Stimulated activated CD8-positive, alpha-beta memory T cell treated with anti-CD3 and anti-CD28 coated beads, Interleukin-2, amount 100 ng/mL, for 1 hour (primary cell): ENCODE data around the gene P3R3URF.

Experiments used
- DNase-seq, 2 donors: peaks; one replicate each; pipeline ENCODE4 v3.0.0-alpha.2; 2020; ENCODE audit warnings: low read depth in 2 of 2

The P3R3URF gene

DNA sequence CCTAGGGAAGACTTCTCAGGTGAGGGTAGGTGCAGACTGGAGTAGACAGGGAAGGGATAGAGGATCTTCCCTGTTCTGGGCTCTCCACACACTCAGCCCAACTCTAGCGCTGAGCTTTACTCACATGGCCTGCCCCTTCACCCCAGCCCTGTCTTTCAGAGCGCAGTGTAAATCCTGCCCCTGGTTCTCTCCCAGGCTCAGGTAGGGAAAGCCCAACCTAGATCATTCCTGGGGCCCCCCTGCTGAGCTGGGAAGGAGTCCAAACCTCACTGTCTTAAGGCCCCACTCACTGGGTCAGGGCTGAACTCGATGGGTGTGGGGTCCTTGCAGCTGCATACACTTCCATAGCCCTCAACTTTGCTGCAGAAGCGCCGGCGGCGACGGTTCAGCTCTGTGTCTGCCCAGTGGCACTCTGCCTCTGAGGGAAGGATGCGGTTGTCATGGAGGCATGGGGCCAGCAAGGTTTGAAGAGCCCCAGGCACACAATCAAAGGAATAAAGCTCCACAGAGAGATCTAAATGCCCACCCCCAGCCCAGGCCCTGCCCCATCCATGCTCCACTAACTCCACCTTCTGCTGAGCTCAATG, 17.8 kb upstream of the P3R3URF start:
- no peak for DNase-seq

DNA sequence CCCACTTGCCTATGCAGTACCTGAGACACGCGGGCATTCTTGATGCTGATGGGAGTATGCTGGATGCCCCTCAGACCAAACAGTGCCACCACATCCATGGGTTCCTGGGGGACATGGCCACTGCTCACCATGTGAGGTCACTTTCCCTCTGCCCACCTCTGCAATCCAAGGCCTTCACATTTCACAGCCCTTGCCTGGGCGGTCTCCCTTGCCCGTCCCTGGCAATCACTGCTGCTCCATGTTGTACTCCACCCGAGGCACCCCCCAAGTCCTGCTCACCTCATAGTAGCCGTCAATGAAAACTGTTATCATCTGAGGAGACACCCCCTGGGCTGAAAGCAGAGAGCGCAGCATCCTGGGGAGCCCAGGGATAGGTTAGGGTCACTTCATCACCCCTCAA, 17.0 kb upstream of the P3R3URF start:
- no peak for DNase-seq

DNA sequence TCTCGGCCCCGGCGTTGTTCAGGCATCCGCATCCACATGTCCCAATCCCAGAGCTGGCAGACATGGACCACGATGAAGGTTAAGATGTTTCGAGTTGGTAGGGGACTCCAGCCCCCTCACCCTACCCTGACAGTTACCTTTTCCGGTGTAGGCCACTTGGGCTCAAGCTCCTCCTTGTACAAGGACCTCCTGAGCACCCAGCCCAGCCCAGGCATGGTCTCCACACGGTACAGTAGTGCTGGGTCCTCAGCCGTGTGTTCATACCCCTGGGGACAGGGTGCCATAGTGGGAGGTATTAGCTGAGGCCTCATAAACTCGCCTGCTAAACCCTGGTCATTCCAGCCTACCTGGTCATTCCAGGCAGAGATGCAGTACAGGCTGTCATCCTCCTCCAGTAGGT, 15.9 kb upstream of the P3R3URF start:
- DNase-seq: no peak

DNA sequence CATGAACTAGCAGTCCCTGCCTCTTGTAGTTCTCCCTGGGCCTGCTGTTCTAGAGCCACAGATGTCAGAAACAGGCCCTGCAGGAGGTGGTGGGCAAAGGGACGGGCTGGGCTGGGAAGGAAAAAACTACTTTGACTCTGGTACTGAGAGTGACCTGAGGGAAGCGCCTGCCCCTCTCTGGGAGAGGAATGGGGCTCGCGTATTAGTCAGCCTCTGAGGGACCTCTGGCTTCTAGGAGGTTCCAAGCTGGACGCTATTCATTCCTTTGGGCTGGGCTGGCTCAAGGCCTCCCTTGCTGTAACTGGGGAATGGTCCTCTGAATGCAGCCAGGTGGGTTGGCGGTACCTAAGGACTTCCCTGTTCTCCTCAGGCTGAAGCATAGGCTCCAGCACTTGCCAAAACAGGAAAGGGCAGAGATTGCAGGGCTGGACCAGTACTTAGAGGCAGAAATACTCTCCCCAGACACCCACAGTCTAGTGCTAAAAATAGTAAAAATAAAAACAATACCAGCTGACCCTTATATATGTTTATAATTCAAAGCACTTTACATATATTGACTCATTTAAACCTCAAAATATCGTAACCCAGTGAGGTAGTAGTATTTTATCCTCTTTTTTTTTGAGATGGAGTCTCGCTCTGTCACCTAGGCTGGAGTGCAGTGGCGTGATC, 14.9 kb upstream of the P3R3URF start:
- DNase-seq: no peak

DNA sequence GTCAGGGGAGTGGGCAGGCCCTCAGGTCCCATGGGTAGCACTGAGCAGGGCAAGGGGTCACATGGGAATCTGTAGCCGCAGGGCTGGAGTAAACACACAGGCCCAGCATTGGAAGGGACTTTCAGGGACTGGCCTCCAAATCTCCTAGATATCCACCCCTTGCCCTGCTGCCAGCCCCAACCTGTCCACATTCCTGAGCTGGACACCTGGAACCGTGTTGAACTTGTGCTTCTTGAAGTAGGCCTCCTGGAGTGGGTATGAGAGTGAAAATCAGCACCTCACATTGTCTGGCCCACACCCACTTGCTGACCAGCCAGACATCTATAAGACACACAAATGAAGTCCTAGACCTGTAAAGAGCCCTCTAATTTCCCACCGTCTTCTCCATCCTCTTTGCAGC, 14.3 kb upstream of the P3R3URF start:
- no peak for DNase-seq

DNA sequence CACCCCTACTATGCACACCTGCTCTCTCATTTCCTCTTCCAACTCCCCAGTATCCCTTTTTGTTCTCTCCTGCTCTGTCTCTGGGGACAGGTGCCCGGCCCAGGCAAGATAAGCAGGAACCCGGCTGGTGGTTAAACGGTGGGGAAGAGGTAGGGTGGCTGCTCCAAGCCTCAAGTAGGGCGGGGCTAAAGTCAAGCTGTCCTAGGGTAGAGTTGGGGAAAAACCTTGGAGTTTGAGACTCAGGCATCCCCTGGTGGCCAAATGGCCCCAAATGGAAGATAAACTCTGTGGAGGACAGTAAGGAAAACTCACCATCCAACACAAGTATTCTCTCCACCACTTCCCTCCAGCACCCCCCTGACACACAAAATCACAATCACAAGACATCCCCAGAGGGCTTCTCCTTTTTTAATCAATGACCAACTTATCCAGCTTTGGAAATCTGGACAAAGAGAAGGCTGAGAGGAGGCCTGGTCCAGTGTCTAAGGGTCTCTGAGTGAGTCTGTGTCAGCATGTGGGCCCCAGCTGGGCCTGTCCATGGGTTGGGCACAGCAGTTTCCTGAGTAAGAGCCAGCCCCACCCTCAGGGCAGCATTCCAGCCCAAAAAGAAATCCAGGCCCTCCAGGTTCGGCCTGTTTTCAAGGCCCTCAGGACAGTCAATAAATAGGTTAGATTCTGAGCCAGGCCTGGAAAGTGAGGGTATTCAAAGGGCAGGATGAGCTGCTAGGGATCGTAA, 12.2 kb upstream of the P3R3URF start:
- DNase-seq: no peak

DNA sequence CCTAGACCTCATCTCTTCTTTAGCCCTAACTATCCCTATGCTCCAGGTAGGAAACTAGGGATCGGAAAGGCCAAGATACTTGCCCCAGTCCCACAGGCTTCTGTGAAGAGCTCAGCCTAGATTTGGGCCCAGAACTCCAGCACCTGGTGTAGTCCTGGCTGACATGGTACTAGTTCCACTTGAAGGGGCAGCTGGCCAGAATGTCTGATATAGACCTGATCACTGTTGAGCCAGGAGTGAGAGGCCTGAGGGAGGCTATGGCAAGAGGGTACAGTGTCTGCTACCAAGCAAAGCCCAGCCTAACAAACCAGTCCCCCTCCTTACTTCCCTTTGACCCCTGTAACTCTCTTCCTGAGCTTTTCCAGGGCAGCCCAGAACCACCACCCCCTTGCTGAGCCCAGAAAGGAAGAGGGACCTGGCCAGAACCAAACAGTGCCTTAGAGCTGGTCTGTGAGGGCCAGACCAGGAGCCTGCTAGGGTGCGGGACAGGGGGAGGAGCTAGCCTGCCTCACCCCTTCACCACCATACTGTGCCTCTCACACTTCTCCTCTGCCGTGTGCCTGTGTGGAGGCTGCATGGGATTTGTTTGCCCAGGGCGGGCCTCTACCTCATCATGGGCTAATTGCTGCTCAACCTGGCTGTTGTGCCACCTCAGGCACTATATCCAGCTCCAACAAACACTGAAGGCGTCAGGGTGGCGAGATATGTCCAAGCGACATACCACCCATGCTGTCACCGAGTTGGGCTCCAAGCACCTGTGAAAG, 11.0 kb upstream of the P3R3URF start:
- no peak for DNase-seq

DNA sequence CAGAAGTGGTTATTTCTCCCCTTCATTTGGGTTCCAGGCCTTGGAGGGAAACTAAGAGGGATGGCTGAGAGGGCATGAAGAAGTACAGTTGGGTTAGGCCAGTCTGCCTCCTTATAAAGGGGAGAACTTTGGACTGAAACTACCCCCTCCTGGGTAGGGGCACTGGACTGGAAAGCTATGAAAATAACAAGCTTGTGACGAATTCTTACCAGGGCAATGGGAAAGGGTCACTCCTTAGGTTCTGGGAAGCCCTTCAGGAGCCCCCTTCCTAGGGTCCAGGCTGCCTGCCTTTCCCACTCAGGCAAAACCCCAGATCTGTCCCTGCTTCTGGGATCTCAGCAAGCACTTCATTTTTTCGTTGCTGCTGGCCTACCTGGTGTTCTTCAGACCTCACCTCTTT, 9.8 kb upstream of the P3R3URF start:
- no peak for DNase-seq

DNA sequence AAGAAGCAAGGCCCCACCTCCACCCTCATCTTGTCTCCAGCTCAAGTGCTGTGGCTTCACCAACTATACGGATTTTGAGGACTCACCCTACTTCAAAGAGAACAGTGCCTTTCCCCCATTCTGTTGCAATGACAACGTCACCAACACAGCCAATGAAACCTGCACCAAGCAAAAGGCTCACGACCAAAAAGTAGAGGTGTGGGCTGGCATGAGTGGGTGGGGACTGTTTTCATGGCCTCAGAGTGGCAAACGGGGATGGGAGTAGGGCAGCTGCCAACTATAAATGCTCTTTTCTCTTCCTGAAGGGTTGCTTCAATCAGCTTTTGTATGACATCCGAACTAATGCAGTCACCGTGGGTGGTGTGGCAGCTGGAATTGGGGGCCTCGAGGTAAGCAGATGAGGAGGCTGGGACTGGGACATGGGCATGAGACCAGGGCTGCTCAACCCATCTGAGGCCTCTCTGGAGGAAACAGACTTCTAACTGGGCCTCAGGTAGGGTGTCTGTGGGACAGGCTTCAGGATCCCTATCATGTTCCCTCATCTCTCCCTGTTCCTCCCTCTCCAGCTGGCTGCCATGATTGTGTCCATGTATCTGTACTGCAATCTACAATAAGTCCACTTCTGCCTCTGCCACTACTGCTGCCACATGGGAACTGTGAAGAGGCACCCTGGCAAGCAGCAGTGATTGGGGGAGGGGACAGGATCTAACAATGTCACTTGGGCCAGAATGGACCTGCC, 8.8 kb upstream of the P3R3URF start:
- DNase-seq: no peak

DNA sequence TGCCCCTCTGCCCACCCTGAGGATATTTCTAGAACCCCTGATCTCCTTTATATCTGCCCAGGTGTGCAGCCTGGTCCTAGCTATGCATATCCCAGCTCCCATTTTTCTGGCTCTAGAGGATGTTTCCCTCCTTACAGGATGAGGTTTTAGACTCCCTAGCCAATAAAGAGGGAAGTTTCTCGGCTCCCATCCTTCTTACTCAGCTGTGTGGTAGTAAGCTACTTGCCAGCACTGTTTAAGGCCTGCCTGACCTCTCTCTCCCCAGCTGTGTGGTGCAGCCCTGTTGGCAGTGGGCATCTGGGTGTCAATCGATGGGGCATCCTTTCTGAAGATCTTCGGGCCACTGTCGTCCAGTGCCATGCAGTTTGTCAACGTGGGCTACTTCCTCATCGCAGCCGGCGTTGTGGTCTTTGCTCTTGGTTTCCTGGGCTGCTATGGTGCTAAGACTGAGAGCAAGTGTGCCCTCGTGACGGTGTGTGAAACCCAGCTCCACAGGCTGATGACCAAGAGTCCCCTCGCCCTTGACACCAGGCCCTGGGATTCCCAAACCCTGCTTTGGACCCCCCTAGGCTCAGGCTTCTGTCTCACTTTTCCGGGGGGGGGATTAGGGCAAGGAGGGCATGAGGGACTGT, 7.8 kb upstream of the P3R3URF start:
- no peak for DNase-seq

DNA sequence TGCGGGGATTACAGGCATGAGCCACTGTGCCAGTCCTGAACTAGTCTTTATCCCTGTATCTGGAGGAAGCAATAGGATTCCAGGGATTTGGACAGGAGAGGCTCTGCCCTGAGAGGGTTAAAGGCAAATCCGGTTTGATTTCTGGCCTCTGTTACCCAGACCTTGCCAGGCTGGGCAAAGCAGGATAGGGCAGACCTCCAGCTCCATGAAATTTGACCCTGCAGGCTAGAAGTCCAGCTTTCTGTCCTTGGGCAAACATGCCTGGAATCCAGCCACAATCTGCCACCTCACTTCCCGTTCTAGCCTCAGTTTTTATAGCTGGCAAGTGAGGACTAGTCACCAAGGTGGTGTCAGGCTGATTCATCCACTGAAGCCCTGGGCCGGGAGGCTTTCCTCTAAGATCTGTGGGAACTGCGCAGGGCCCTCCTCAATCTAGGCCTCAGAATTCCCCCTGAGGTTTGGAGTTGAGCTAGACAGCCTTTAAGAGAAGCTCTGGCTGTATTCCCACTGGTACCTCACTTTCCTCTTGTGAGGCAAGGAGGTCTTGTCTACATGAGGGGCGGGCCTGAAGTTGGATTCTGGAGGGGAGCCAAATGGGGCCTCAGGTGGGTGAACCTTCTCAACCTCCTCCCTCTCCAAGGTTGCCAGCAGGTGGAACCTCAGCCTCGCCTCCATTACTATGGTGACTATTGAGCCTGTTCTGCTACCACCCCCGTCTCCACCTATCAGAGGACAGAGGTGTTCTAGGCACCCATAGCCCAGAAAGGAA, 7.0 kb upstream of the P3R3URF start:
- no peak for DNase-seq

DNA sequence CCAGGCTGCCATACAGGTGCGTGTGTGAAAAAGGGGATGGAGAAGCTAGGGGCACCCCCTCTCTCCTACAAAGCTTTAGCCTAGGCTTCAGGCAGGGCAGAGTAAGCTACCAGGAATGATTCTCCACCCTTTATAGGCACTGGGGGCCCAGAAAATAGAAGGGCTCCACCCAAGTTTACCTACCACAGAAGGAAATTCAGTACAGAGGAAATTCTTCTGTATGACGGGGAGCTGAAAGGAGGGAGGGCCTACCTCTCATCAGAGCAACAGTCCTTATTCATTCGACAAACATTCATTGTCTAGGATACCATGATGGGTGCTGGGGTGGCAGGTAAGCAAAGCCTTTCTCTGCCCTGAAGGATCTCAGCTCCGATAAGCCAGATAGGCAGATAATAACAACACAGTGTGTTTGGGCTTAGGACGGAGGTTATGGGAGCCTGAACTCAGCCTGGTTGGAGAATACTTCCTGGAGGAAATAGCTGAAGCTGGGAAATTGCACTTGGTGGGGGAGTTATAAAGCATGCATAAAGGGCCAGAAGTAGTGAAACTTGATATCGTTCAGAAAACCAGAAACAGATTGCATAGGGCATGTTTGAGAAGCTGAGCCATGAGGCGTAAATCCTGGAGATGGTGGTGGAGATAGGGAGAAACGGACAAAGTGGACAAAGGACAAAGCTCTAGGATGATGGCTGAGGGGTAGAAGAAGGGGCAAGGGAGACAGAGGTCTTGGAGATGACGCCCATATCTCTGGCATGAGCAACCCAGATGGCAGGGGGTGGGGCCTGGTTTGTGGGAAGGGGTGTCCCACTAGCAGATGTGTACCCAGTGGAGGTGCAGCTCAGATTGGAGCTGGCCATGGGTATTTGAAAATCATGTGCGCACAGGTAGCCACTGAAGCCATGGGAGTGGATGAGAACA, 5.3 kb upstream of the P3R3URF start:
- no peak for DNase-seq

DNA sequence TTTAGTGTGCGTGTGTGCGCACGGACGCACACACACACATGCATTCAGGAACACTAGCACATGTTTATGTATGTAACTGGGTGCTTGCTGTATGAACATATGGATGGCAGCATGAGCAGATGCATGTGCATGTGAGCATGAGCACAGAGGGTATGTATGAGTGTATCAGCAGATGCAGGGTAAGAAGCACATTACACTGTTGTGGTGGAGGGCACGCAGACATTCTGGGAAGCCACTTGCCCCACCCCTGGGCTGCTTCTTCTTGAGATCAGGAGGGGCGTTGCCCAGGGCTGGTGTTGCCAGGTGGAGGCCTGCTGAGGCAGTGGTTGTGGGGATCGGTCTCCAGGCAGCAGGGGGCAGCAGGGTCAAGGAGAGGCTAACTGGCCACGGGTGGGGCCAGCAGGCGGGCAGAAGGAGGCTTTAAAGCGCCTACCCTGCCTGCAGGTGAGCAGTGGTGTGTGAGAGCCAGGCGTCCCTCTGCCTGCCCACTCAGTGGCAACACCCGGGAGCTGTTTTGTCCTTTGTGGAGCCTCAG, 3.9 kb upstream of the P3R3URF start:
- DNase-seq: no peak

DNA sequence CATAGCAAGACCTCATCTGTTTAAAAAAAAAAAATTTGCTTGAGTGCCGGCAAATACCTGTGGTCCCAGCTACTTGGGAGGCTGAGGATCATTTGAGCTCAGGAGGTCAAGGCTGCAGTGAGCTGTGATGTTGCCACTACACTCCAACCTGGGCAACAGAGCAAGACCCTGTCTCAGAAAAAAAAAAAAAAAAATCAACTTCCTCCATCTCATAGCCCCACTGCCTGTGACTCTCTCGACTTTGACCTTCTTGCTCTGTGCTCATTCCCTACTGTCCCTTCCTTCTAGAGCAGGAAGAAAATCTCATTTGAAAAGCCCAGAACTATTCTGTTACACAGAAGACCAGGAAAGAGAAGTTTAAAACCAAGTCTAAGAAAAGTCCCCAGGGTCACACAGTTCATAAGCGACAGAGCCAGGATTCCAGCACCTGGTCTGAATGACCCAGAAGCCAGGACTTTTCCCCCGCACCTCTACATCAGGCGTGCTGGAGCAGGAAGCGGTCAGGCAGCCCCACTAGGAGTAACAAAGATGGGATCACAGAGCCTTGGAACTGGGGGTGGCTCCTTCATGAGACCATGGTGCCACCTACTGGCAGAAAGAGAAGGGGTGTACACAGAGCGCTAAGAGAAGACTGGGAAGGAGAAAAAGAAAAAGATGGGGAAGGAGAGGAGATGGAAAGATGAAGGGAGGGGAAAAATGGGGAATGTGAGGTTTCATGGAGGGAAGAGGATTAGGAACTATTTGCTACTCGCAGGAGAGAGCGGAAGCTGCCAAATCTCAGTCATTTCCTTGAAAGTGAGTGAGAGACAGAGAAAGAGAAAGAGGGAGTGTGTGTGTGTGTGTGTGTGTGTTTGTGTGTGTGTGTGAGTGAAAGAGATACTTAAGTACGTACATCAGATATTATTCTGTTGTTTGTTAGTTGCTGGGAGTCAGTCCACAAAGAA, 3.1 kb upstream of the P3R3URF start:
- DNase-seq: peak; percentile 28 to 47

DNA sequence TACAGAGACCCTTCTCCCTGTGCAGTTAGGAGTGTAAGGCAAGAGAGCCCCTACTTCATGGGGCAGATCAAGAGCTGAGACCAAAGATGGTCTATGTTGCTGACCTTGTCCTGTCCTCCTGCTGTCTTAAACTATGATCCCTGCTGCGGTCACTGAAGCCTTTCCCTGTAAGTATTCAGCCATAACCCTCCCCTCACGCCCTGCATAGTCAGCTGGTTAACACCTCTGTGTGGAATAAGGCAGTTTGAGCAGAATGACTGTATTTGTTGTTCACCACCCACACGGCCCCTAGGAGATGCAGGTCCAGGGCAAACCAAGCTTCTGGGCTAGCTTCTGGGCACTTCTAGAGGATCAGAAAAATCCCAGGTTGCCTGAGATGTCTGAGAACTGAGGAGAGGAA, 1.0 kb downstream of the P3R3URF start:
- no peak for DNase-seq

DNA sequence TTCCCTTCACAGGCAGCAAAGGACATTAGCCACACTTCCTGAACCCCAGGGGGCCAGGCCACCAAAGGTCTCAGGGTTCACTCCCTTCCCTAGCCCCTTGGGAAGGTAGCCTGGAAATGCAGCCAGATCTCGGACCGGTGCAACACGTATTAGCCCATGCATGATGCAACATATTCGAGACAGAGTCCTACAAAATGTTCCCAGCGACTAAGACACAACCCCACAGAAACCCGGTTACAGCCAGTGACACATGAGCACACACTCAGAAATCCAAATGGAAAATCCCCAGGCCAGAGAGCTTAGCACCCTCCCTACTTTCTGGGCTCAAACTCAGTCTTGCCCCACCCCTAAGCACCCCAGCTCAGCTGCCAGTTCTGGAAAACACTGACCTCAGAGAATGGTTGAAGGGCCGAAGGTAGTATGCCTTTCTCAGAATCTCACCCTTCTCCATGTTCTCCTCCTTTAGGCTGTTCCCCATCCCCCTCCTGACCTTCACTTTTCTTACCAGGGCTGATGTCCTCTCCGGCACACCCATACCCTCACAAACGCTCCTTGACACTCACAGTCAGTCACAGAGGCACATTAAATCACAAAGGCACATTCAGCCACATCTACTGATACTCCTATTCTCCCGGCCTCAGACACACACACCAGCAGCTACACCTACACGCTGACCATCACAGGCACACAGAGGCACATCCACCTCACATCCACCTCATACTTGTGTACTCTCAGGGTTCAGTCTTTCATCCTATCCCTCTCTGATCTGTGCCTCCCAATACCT, 1.6 kb downstream of the P3R3URF start, which contains the start of gene TSPAN1:
TSS of gene TSPAN1 (plus strand) at position 640 of the 784 bp plus-strand sequence. CDS start 6,021 bp downstream, outside the sequence.
- DNase-seq: no peak

DNA sequence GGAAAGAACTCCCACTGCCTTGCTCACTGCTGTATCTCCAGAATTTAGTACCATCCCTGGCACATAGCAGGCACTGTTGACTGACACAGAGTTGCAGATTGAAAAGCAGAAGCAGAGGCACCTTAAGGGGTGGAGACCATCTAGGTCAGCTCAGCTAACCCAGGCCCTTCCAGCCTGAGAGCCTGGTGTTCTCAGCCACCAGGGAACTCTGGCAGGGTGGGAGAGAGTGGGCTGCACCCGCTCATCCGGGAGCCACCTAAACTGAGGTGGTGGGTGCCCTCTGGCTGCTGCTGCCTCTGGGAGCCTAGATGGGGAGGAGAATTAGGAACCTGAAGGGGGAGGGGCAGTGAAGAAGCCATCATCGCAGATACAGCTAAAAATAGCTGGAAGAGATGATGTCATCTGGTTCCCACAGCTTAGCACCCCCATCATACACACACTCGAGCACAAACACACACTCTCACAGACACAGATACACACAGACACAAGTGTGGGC, 2.9 kb downstream of the P3R3URF start:
- no peak for DNase-seq
